HG03432 (cell line): Measurements from ENCODE around the gene FMO5.
"Not testable (repeated sequence)": the region's sequence is repeated elsewhere in the genome, so short reads cannot be mapped to it uniquely, and the experiment has no call there.

Experiments used
- ATAC-seq: cut with Tn5 transposase; IDR thresholded peaks from one replicate; pipeline ENCODE4 v1.9.1; 2021; ENCODE audit warnings: mild to moderate bottlenecking, moderate library complexity; ENCODE audit not compliant: unreplicated experiment

Gene FMO5

DNA sequence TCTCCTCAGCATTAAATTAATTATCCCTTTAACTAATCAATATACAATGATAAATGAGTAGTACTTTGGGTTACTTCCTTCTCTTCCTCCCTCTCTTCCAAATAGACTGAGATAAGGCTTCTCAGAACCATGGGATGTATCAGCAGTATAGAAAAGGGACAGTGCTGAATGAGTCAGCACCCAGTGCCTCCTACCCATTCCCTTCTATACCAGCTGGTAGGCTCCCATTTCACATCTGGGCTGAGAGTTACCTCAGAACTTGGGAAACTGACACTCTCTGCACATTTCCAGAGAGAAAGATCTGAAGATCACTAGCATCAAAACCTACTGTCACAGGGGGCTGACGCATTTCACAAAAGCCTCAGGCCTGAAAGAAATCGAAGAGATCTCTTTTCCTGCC, 68.0 kb downstream of the FMO5 start:
- ATAC-seq = not testable (repeated sequence)

DNA sequence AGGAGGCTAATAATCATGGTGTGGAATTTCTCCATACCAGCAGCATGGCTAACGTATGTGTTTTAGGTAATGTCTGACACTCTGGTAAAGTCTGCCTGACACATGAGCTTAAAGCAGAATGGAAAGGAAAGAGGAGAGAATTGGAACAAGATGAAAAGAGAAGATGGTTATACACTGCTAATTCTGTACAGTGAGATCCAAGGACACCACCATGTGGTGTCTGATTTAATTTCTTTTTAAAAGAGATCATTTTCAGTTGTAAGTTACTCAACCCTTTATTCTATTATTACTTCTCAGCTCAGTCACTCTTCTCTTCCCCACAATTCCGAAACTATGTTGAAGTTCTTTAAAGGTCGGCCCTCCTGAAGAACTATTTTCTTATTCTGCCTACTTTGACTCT, 68.5 kb downstream of the FMO5 start:
- no peak for ATAC-seq

DNA sequence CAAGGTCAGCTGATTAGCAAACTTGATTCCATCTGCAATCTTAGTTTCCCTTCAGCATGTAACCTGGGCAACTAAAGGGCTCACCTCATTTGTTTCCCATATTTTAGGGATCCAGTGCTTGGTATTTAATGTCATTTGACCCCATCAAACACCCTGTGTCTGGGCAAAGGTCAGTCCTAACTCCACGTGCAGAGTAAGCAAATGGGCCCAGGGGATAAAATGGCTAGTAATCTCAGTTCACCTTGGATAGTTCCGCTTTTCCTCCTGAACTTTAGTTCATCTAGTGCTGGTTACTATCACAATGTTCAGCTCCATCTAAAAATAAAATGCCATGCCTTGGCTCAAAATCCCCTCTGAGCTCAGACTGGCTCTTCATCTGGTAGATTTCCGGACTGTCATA, 72.4 kb downstream of the FMO5 start:
- no peak for ATAC-seq

DNA sequence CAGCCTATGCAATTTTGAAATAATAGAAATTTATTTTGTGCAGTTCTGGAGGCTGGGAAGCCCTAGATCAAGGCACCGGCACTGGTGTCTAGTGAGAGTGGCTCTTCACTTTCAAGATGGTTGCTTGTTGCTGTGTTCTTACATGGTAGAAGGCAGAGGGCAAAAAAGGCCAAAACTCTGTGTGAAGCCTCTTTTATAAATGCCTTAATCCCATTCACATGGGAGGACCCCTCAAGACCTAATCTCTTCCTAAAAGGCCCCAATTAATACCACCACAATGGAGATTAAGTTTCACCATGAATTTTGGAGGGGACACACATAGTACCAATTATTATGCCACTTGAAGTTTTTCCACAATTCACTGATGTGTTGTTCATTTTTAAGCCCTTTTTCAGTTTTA, 73.9 kb downstream of the FMO5 start:
- ATAC-seq = no peak

DNA sequence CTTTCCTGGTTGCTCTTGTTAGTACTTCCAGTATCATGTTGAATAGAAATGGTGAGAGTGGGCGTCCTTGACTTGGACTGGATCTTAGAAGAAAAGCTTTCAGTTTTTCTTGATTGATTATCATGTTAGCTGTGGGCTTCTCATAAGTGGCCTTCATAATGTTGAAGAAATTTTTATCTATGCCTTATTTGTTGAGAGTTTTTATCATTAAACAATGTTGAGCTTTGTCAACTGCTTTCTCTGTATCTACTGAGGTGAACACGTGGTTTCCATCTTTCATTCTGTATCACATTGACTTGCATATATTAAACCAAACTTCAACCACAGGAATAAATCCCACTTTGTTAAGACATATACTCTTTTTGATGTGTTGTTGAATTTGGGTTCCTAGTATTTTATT, 82.3 kb downstream of the FMO5 start:
- no peak for ATAC-seq
